IPS-18a (cell line): ENCODE results near the gene ALPL.

Experiments used
- H3K27ac ChIP-seq: one replicate; pipeline ENCODE4 v1.5.1; 2013; ENCODE audit warnings: low read length
- H3K27me3 ChIP-seq: one replicate; pipeline ENCODE4 v1.6.1; 2013; ENCODE audit warnings: mild to moderate bottlenecking, low read length; ENCODE audit not compliant: control insufficient read depth, insufficient read depth
- H3K36me3 ChIP-seq: one replicate; pipeline ENCODE4 v1.6.1; 2013; ENCODE audit warnings: low read depth, low read length; ENCODE audit not compliant: control insufficient read depth
- H3K4me1 ChIP-seq: one replicate; pipeline ENCODE4 v1.6.1; 2013; ENCODE audit warnings: low read depth, low read length; ENCODE audit not compliant: control insufficient read depth
- H3K4me3 ChIP-seq: one replicate; pipeline ENCODE4 v1.5.1; 2013; ENCODE audit warnings: low read length
- H3K9ac ChIP-seq: one replicate; pipeline ENCODE4 v1.6.1; 2013; ENCODE audit warnings: mild to moderate bottlenecking, low read length, moderate library complexity
- H3K9me3 ChIP-seq: one replicate; pipeline ENCODE4 v1.6.1; 2013; ENCODE audit warnings: low read depth, low read length; ENCODE audit not compliant: control insufficient read depth

Gene ALPL

GRCh38 chr1:21575351-21575942, 66.2 kb downstream of the ALPL start:
- Histone ChIP-seq H3K9me3 (no peaks in the 10 kb centered on the region), H3K27me3 (no peaks in the 10 kb centered on the region), H3K9ac (no peak overlapping the region), H3K36me3 (no peaks in the 10 kb centered on the region), H3K4me1 (peaks cover 4% of the 10 kb centered on the region), H3K4me3 (no peak overlapping the region), H3K27ac (no peak overlapping the region)

- H3K4me1 ChIP-seq, result peaks cover 4% of the 10 kb centered on the region
- H3K9ac ChIP-seq, result no peak overlapping the region
- H3K27me3 ChIP-seq, result no peaks in the 10 kb centered on the region
- H3K9me3 ChIP-seq, result no peaks in the 10 kb centered on the region
- no peak overlapping the region for H3K4me3 ChIP-seq
- no peak overlapping the region for H3K27ac ChIP-seq
- H3K36me3 ChIP-seq, result no peaks in the 10 kb centered on the region
Measured at GRCh38 chr1:21576031-21576797, 67.0 kb downstream of the ALPL start.

- Histone ChIP-seq H3K4me1 (peaks cover 4% of the 10 kb centered on the region), H3K36me3 (no peaks in the 10 kb centered on the region), H3K27ac (no peak overlapping the region), H3K9ac (no peak overlapping the region), H3K9me3 (no peaks in the 10 kb centered on the region), H3K4me3 (no peak overlapping the region), H3K27me3 (no peaks in the 10 kb centered on the region)
Measured at GRCh38 chr1:21576798-21577187, 67.6 kb downstream of the ALPL start.

GRCh38 chr1:21577324-21577723, 68.1 kb downstream of the ALPL start:
- H3K27me3 ChIP-seq, result no peaks in the 10 kb centered on the region
- H3K36me3 ChIP-seq, result no peaks in the 10 kb centered on the region
- no peak overlapping the region for H3K4me3 ChIP-seq
- no peaks in the 10 kb centered on the region for H3K9me3 ChIP-seq
- H3K9ac ChIP-seq, result no peak overlapping the region
- H3K27ac ChIP-seq, result no peak overlapping the region
- peaks cover 4% of the 10 kb centered on the region for H3K4me1 ChIP-seq

GRCh38 chr1:21577933-21578332, 68.7 kb downstream of the ALPL start:
- Histone ChIP-seq H3K9ac (no peak overlapping the region), H3K27me3 (no peaks in the 10 kb centered on the region), H3K27ac (no peak overlapping the region), H3K36me3 (no peaks in the 10 kb centered on the region), H3K9me3 (no peaks in the 10 kb centered on the region), H3K4me3 (no peak overlapping the region), H3K4me1 (peaks cover 4% of the 10 kb centered on the region)

- H3K4me1 ChIP-seq, result no peaks in the 10 kb centered on the region
- no peaks in the 10 kb centered on the region for H3K36me3 ChIP-seq
- H3K27ac ChIP-seq, result no peak overlapping the region
- H3K9ac ChIP-seq, result no peak overlapping the region
- H3K27me3 ChIP-seq, result no peaks in the 10 kb centered on the region
- no peak overlapping the region for H3K4me3 ChIP-seq
- no peaks in the 10 kb centered on the region for H3K9me3 ChIP-seq
Measured at GRCh38 chr1:21579791-21580190, 70.6 kb downstream of the ALPL start.

GRCh38 chr1:21584096-21584495, 74.9 kb downstream of the ALPL start:
- Histone ChIP-seq H3K4me3 (no peak overlapping the region), H3K36me3 (no peaks in the 10 kb centered on the region), H3K27ac (no peak overlapping the region), H3K27me3 (no peaks in the 10 kb centered on the region), H3K9me3 (no peaks in the 10 kb centered on the region), H3K9ac (no peak overlapping the region), H3K4me1 (no peaks in the 10 kb centered on the region)

GRCh38 chr1:21585037-21585436, 75.8 kb downstream of the ALPL start:
- Histone ChIP-seq H3K27me3 (no peaks in the 10 kb centered on the region), H3K9ac (no peak overlapping the region), H3K4me3 (no peak overlapping the region), H3K27ac (no peak overlapping the region), H3K36me3 (no peaks in the 10 kb centered on the region), H3K9me3 (no peaks in the 10 kb centered on the region), H3K4me1 (no peaks in the 10 kb centered on the region)

GRCh38 chr1:21586222-21586621, 77.0 kb downstream of the ALPL start:
- H3K9me3 ChIP-seq, result no peaks in the 10 kb centered on the region

GRCh38 chr1:21586846-21587601, 77.8 kb downstream of the ALPL start:
- Histone ChIP-seq H3K27me3 (no peaks in the 10 kb centered on the region), H3K36me3 (no peaks in the 10 kb centered on the region), H3K4me1 (peaks cover 9% of the 10 kb centered on the region), H3K4me3 (no peak overlapping the region), H3K9ac (no peak overlapping the region), H3K9me3 (no peaks in the 10 kb centered on the region), H3K27ac (no peak overlapping the region)

More at GRCh38 chr1:21586222-21586621, 77.0 kb downstream of the ALPL start:
- Histone ChIP-seq H3K9ac (no peak overlapping the region), H3K36me3 (no peaks in the 10 kb centered on the region), H3K27me3 (no peaks in the 10 kb centered on the region), H3K27ac (no peak overlapping the region), H3K4me3 (no peak overlapping the region), H3K4me1 (peaks cover 3% of the 10 kb centered on the region)

GRCh38 chr1:21587602-21587953, 78.4 kb downstream of the ALPL start:
- Histone ChIP-seq H3K27me3 (no peaks in the 10 kb centered on the region), H3K9ac (no peak overlapping the region), H3K36me3 (no peaks in the 10 kb centered on the region), H3K4me3 (no peak overlapping the region), H3K9me3 (no peaks in the 10 kb centered on the region), H3K4me1 (peaks cover 9% of the 10 kb centered on the region), H3K27ac (no peak overlapping the region)
